HG02938 (cell line): Measurements from ENCODE around the gene PNMA8B.
"Not testable (repeated sequence)": the region's sequence is repeated elsewhere in the genome, so short reads cannot be mapped to it uniquely, and the experiment has no call there.

Experiments used
- ATAC-seq: cut with Tn5 transposase; IDR thresholded peaks from one replicate; pipeline ENCODE4 v1.9.1; 2021; ENCODE audit warnings: mild to moderate bottlenecking, moderate library complexity; ENCODE audit not compliant: unreplicated experiment

Gene PNMA8B

DNA sequence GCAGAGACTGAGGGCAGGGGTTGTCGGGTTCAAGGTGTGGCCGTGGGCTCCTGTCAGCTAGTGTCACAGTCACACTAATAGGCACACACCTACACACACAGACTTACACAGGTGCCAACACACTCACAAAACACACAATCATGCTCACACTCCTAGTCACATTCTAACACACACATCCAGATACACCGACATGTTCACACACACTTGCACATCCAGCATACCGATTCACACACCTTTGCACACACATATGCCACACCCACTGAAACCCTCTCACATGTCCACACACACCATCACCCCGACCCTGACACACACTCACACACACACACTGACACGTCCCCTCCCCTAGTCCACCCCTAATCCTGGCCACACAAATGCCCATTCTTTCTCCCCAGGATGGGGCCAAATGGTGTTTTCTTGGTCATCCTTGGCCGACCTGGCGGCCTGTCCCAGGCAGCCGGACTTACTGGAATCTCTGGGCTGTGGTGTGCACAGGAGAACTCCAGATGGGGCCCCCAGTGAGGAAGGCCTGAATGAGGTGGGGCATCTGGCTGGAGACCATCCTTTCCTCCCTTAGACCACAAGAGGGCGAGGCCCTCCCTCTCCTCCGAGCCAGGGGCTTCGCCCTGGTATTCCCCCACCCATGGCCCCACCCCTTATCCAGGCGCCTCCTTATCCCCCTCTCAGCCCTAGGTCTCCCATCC lies 19.1 kb upstream of the PNMA8B start:
- ATAC-seq: no peak

DNA sequence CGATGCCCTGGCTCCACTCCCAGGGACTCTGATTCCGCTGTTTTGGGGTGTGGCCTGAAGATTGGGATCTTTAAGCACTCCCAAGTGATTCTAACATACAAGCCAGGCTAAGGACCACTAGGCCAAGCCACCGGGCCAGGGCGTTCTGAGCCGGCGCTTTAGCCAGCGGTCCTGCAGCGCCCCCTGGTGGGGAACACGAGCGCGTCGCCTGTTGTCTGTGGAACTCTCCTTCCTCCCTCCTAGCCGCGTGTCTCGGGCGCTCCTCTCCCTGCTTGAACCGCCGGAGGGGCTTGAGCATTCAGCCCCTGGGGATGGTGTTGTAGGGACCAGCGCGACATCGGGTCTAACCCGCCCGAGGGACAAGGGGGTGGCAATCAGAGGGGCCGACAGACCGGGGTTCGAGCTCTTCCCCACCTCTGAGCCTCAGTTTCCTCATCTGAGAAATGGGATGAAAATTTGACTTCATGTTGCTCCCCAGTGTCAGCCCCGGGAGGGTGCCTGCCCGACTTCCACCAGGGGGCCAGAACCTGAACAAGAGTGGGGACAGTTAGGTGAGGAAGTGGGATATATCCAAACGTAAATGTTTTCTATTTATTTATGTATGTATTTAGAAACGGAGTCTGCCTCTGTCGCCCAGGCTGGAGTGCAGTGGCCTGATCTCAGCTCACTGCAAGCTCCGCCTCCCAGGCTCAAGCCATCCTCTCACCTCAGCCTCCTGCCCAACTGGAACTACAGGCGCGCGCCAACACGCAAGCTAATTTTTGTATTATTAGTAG lies 18.0 kb upstream of the PNMA8B start:
- no peak for ATAC-seq

DNA sequence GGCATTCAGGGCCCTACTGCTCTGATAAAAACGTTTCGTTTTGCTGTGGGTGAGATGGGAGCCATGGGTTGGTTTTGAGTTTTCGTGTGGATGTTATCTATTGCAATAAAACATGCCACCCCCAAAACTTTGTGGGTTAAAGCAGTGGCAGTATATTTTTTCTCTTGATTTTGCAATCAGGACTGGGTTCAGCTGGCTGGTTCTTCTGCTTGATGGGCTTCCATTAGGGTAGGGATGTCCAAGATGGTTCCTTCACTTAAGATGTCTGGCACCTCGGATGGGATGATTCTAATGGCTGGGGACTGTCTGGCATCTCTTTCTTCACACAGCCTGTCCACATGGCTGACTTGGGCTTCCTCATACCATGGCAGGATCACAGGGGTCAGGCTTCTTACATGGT lies 15.6 kb upstream of the PNMA8B start:
- ATAC-seq: no peak

DNA sequence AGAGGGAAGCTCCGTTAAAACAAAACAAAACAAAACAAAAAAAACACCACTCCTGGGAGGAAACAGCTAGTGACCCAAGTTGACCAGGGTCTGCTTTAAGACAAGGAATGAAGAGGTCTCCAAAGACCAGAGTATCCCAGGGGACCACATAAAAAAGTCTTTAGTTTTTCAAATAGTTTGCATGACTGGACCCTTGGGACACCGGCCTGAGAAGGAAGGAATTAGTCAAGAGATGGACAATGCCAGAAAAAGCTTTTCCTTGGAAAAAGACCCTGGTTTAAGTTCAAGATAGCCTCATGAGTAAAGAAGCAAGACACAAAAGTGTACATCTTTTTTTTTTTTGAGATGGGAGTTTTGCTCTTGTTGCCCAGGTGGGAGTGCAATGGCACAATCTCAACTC lies 12.5 kb upstream of the PNMA8B start:
- no peak for ATAC-seq

DNA sequence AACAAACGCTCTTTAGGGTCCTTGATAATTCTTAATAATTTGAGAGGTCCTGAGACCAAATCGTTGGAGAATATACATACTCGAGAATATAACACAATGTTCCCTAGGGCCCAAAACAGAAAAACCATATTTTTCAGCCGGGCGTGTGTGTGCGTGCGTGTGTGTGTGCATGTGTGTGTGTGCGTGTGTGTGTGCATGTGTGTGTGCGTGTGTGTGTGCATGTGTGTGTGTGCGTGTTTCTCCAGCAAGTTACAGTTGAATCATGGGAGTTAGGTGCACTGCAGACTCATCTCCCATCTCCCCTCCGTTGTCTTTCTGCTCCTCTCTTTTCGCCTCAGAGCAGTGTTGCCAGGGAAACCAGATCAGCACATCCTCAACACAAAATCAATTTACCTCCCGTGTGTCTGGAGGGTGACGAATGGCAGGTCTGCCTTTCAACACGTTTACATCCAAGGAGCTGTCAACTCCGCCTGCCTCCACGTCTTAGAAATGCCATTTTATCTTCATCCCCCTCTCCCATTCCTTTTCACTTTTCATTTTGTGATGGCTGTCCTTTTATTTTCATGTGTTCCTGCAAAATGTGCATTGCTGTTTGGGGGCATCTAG lies 8.3 kb upstream of the PNMA8B start:
- no peak for ATAC-seq

DNA sequence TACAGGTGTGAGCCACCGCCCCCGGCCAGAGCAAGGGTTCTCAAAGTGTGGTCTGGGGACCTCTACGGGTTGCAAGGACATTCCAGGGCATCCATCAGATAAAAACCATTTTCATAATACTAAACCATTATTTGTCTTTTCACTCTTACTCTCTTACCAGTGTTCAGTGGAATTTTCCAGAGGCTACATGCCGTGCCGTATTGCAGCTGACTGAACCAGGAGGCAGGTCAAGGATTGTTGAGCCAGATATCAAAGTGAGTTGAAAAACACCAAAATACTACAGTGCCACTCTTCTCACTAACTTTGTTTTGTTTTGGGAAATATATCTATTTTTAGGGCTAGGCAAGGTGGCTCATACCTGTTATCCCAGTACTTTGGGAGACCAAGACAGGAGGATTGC lies 7.2 kb upstream of the PNMA8B start:
- no peak for ATAC-seq

DNA sequence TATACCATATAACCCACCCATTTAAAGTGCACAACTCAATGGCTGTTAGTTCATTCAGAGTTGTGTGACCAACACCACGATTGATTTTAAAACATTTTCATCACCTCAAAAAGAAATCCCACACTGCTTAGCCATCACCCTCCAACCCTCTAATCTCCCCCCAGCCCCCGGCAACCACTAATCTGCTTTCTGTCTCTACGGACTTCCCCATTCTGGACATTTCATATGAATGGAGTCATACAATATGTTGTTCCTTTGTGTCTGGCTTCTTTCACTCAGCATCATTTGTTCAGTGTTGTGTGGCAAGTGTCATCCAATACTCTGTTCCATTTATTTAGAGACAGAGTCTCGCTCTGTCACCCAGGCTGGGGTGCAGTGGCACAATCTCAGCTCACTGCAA lies 4.0 kb upstream of the PNMA8B start:
- ATAC-seq: no peak

DNA sequence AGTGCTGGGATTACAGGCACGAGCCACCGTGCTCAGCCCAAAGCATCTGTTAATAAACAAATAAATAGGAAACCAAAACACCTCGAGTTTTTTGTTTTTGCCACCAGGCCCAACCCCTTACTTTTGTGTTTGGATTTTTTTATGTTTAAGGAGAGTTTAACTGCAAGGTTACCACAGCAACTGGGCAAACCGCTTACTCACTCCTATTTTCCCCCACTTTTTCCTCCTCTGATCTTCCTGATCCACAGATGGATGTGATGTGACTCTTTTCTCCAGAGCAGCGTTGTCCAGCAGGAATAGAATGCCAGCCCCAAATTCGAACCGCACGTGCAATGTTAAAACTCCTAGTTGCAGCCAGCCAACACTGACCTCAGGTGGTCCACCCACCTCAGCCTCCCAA lies 2.1 kb upstream of the PNMA8B start:
- ATAC-seq: no peak

DNA sequence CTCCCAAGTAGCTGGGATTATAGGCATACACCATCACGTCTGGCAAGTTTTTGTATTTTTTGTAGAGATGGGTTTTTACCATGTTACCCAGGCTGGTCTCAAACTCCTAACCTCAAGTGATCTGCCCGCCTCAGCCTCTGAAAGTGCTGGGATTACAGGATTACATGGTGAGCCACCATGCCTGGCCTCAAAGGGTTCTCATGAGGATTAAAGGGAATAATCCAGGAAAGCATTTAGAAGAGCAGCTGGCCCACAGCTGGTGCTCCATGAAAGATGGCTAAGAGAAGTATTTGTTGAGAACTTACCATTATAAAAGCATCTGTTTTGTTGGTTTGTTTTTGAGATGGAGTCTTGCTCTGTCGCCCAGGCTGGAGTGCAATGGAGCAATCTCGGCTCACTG lies 1.2 kb upstream of the PNMA8B start:
- ATAC-seq: not testable (repeated sequence)

DNA sequence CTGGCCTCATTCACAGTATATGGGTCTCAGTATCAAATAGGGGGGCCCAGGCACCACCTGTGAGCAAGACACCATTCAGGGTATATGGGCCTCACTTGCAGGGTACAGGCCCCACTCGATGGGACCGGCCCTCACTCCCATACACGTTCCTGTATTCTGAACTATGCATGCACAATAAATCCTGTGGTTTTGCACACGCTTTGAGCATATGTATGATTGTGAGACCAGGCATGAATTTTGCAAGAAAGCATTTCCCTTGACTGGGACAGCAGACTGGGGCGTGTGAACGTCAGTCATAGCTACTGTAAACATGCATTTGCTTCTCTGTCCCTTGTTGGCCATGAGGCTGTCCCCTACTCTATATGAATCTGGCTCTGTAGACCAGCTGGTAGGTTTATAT lies 637 bp upstream of the PNMA8B start:
- ATAC-seq: no peak

DNA sequence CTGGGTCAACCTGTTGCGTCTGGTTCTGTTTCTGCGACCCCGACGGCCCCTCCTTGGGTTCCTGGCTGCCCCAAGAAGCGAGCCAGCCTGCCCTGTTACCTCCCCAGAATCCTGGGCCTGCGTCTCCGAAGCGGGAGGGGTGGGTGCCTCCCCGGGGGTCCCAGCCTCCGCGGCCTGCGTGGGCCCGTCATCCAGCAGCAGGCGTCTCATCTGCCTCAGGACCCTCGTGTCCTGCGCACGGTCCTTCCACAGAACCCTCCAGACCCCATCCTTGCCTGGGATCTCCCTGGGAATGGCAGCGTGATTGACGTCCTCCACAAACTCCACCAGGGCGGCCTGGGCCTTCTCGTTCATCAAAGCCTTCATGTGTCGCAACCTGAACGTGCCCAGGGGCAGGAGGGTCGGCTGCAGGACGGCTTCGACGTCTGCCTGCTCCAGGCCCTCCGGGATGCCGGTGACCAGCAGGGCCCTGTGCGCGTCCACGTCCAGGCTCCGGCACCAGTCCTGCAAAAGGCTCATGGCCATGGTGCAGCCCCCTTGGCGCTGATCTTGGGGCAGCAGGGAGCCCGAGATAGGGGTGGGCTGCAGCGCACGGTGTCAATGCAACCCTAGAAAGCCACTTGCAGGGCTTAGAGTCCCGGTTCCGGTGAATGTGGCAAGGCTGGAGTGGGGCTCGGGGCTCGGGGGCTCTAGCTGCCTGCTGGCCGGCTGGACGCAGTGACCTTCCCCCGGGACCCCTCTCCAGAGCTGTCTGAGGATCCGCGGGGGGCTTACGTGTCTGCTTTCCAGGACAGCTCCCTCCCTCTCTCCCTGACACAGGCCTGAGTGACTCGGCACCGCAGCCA lies 504 bp downstream of the PNMA8B start:
- ATAC-seq: no peak

DNA sequence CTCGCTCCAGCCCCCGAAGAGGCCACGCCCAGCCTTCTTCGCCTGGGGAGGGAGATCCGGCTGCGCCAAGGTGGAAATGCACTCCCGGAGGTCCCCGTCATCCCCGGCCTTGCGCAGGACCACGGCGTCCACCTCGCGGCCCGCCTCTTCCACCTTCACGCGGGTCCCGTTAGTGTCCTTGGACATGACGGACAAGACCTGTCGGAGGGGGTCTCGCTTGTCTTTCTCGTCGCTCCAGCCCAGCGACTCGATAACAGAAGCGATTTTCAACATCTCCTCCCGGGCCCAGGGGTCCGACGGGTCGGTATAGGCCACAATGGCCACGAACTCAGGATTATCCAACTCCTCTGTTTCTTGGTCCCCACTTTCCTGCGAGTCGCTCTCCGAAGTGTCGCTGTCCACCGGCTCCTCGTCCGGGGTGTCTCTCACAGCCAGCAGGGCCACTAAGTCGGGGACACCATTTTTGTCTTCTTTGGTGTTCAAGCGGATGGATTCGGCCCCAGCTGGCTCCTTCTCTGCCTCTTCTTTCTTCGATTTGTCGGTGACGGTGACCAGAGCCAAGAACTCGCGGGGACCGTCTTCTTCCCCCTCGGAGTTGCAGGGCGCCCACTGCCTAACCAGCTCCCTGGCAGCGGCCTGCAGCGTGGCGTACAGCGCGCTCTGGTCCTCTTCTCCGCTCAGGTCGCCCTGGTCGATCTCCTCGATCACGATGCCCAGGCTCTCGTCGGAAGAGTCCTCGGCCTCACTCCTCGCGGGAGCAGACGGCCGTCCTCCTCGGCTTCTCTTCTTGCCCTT lies 1.3 kb downstream of the PNMA8B start:
- ATAC-seq: no peak

DNA sequence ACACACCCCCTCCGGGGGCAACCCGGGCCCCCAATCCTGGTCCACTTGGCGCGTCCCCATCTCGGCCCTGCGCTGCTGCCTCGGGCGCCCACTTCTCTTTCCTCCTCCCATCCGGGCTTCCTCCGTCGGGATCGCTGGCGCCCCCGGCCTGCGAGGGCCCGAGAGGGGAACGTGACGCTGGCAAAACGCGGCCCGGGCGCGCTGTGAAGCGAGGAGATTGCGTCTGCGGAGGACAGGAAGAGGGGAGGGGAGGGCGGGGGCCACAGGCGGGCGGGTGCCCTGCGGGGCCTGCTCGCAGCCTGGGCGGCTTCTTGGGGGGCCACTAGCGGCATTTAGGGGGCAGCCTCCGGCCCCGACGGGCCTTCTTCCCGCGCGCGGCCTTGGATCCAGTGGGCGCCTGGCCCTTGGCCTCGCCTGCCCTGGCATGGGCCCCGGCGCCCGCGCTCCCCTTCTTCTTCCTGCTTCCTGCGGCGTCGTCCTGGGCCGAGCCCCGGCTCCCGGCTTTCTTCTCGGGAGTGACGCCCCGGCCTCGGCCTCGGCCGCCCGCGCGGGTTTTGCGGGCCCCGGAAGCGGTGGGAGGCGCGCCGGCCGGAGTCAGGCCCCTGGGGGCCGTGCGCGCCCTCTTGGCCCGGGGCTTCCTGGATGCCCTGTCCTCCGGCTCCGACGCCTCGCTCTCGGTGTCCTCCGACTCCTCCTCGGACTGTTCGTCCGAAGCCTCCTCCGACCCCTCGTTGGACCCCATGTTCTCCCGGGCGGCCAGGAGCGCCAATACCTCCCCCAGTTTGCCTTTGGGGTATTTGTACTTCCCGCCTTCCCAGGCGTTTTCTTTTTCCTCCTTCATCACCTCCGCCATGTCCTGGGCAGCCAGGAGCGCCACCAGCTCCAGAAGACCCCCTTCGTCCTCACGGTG lies 2.2 kb downstream of the PNMA8B start:
- no peak for ATAC-seq

DNA sequence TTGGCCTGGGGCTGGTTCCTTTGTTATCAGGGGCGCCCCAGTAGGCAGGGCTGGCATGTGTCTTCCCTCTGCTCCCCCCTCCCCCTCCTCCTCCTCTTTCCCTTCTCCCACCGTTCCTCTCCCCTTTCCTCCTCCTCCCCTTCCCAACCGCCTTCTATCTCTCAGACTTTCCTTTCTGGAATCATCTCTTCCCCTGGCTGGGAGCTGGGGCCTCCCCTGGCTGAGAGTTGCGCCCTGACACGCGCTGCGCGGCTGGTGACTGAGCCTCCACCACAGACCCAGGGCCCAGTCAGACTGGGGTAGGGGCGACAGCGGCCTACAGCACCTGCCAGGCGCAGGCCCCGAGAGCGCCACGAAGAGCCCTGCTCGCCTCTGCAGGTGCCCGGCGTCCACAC lies 2.8 kb downstream of the PNMA8B start:
- ATAC-seq: no peak

DNA sequence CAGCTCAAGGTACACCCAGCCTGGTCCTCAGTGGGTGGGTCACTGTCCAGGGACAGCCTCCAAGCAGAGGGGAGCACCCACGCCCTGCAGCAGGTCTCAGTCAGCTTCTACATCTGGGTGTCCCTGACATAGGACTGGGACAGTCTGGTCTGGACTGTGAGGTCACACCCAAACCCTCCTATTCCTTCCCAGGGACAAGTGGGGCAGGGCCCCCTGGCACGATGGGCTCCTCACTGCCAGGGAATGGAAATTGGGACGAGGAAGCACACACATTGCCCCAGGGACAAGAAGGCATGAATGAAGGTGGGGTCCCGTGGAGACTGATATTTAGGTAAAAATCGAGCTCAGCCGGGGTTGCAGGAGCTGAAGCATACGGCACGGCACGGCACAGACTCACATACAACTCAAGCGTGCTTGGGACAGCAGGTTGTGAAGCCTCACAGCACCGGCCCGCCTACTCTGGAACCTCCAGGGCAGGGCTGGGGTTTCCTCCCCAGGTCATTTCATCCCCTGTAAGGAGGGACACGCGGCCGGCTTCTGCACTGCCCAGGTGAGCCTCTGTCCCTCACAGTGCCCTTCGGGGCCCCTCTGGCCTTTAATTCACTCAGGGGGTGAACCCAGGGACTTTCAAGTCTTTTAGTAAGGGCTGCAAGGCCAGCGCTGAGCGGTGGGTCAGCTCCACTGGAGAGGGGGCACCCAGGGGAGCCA lies 3.5 kb downstream of the PNMA8B start:
- no peak for ATAC-seq

DNA sequence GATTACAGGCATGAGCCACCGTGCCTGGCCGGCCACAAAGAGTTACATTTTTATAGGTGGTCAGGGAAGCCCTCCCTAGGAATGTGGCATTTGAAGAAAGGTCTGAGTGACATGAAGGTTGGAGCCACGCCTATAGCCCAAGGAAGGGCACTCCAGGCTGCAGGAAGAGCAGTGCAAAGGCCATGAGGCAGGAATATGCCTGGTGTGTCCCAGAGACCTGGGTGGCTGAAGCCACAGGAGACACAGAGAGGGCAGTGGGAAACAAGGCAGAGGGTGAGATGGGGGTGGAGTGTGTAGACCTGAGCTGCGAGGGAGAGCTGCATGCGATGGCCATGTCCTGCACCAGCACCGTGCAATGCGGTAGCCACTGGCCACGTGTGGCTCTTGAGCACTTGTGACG lies 4.9 kb downstream of the PNMA8B start:
- ATAC-seq: no peak

DNA sequence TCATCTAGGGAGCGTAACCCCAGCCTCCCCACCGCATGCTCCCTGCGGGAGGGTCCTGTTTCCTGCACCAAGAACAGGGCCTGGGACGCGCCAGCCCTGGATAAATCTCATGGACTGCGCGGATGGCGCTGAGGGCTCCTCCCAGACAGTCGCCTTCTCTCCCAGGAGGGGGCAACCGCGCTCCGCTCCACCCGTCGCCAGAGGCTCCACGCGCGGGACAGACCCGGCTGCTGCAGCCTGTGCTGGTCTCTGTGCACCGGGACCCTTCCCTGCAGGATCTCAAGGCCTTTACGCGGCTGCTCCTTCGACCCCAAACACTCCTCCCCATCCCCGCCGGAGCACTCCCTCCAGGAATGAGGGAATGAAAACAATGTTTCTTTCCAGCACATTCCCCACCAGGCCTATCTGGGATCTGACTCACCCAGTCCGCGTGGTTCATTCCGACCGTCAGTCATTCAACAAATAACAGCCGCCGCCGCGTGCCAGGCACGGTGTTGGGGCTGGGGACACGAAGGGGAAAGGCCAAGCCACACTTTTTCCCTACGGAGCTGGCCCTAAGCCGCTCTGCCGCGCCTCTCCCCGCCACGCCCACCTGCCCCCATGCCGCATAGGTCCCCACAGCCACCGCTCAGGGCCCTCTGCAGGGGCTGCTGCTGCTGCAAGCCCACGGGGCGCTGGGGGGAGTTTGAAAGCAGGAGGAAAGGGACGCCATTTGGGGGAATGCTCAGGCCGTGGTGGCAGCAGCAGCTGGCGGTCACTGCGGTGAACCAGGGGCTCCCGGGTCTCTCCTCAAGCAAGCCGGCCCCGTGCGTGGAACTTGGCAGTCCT lies 6.0 kb downstream of the PNMA8B start:
- no peak for ATAC-seq

DNA sequence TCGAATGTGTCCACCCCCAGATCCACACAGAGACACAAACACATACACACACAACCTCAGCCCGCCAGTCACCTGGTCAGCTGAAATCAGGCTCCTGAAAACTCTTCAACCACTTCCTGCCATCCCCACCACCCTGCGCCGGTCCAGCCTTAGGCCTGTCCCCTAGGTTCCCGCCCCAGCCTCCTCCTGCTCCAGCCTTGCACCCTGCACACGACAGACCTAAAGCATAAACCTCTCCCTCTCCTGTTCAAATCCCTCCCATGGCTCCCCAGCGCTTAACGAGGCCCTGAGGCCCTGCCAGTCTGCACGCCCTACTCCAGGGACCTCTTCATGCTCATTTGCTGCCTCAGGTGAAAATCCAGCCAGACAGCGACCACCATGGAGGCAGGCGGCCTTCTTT lies 7.1 kb downstream of the PNMA8B start:
- ATAC-seq: no peak
